Activated CD4-positive, alpha-beta T cell treated with anti-CD3 and anti-CD28 coated beads, Interleukin-2, amount 10 ng/mL, durations not matched to agents 7 days and 5 days (primary cell): ENCODE results near the gene EIF4G3. TPM values are rescaled to one million over a fixed set of nuclear protein-coding genes. Genes with fewer than 3 reads are reported as not detected.
"Not testable (repeated sequence)": the region's sequence is repeated elsewhere in the genome, so short reads cannot be mapped to it uniquely, and the experiment has no call there.

Experiments
- CTCF ChIA-PET: fragments of 350-600 bp; sonication (Branson Sonifier 250); formaldehyde crosslinking; loops from one replicate; lab custom pipeline; 2021; ENCODE audit warnings: antibody characterized with exemption; lab: Charles Lee
- POLR2A ChIA-PET: fragments of 350-600 bp; sonication (Branson Sonifier 250); formaldehyde crosslinking; loops from one replicate; lab custom pipeline; 2021; ENCODE audit warnings: antibody characterized with exemption; lab: Charles Lee
- DNase-seq: peaks from one replicate; pipeline ENCODE4 v3.0.0-alpha.2; 2020
- H3K27ac Mint-ChIP-seq: one replicate; pipeline ENCODE4 v1.8.0; 2021; ENCODE audit warnings: mild to moderate bottlenecking, moderate library complexity, mixed read lengths
- H3K27me3 Mint-ChIP-seq: one replicate; pipeline ENCODE4 v1.8.0; 2021; ENCODE audit warnings: mixed read lengths
- H3K36me3 Mint-ChIP-seq: one replicate; pipeline ENCODE4 v1.8.0; 2021; ENCODE audit warnings: low read depth, mixed read lengths
- H3K4me1 Mint-ChIP-seq: one replicate; pipeline ENCODE4 v1.8.0; 2021; ENCODE audit warnings: mixed read lengths
- H3K4me3 Mint-ChIP-seq: one replicate; pipeline ENCODE4 v1.8.0; 2021; ENCODE audit warnings: mild to moderate bottlenecking, moderate library complexity, mixed read lengths
- H3K9me3 Mint-ChIP-seq: one replicate; pipeline ENCODE4 v1.8.0; 2021; ENCODE audit warnings: mixed read lengths
- total RNA-seq, 2 experiments: library from RNA; stranded (reverse); gene quantifications; one replicate each; pipeline ENCODE4 v1.2.3, GENCODE V29; 2021

EIF4G3 gene
- total RNA-seq, 2 experiments from 2014 or later, result 23.8 to 31.5 TPM

DNA sequence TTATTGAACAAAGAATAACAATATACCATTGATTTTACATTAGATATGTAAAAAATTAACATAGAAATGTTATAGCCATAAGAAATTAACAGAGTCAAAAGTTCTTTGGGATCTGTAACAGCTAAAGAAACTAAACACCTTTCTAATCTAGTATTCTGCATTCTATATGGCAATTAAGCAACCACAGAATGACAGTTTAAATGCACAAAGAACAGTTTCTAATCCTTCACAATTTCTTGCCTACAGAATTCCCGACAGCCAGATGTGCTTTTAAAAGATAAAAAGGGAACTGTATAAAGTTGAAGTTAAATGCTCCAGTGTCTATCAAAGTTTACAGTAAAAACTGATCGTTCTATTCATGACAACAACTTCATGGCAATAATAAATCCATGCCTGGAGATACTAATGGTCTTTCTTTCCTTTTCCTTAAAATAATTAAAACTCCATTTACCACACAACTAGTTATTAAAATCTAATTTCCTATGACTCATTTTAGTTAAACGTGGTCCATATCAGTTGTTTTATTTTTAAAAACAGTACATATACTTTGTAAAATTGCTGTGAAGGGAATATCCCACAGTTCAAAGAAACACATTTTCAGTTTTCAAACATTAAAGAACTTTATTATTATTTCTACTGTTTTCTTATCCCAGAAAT is 110.2 kb downstream of the EIF4G3 start:
- no peak for DNase-seq
- Mint-ChIP-seq H3K4me3 (no peak overlapping the region), H3K27ac (no peak overlapping the region), H3K36me3 (no peaks in the 10 kb centered on the region), H3K27me3 (no peaks in the 10 kb centered on the region), H3K4me1 (no peaks in the 10 kb centered on the region), H3K9me3 (no peaks in the 10 kb centered on the region)
- CTCF ChIA-PET, result no interaction called here
- POLR2A ChIA-PET, result no interaction called here

- DNase-seq, result no peak
- Mint-ChIP-seq H3K9me3 (no peaks in the 10 kb centered on the region), H3K4me3 (no peak overlapping the region), H3K4me1 (no peaks in the 10 kb centered on the region), H3K36me3 (no peaks in the 10 kb centered on the region), H3K27me3 (no peaks in the 10 kb centered on the region), H3K27ac (no peak overlapping the region)
- ChIA-PET CTCF (no interaction called here), POLR2A (no interaction called here)
Observed at GRCh38 chr1:21065851-21066250, 110.8 kb downstream of the EIF4G3 start.

DNA sequence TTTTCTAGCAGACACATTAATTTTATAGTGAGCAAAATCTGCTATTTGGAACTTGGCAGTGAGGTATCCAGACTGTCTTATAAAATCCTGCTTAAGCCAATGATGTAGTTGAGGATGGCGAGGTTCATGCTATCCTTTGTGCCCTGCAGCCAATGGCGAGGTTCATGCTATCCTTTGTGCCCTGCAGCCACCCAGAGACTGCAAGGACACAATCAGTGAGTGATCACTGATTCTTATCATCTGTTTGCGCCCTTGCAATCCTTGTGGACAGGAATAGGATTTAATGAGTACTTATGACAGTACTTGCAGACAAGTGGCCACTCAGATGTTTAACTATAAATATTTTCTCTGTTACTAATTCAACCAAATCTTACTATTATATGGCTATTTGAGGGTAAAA is 112.6 kb downstream of the EIF4G3 start:
- Mint-ChIP-seq H3K27ac (no peak overlapping the region), H3K9me3 (no peaks in the 10 kb centered on the region), H3K36me3 (no peaks in the 10 kb centered on the region), H3K27me3 (no peaks in the 10 kb centered on the region), H3K4me3 (no peak overlapping the region), H3K4me1 (no peaks in the 10 kb centered on the region)
- ChIA-PET POLR2A (no interaction called here), CTCF (no interaction called here)
- DNase-seq, result no peak

- Mint-ChIP-seq H3K4me3 (no peak overlapping the region), H3K27me3 (no peaks in the 10 kb centered on the region), H3K36me3 (no peaks in the 10 kb centered on the region), H3K4me1 (no peaks in the 10 kb centered on the region), H3K9me3 (no peaks in the 10 kb centered on the region), H3K27ac (no peak overlapping the region)
- ChIA-PET CTCF (interaction anchor here (0.6 kb wide), 1 partner anchor 41 kb away, joined by 3 read pairs; no protein-coding TSS in a partner anchor), POLR2A (no interaction called here)
- DNase-seq, result no peak
Observed at GRCh38 chr1:21060523-21060922, 116.2 kb downstream of the EIF4G3 start.

DNA sequence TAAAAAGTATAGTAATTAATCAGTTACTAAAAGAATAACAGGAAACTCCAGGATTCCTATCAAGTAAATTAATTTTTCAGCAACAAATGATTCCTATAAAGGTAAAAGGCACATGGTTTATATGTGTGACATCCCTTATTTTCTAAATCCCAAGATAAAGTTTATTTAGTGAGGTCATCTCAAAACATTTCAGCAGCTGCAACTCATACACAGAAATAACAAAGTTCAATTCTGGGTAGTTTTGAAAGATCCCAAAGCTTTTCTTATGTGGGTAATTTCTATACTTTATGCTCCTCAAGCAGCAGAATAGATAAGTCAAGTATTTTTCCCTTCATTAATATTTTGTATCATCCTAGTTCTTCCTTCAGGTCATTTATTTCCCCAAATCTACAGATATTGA is 117.7 kb downstream of the EIF4G3 start:
- POLR2A ChIA-PET, result no interaction called here
- H3K9me3 Mint-ChIP-seq, result no peaks in the 10 kb centered on the region

GRCh38 chr1:21058035-21058793 is 118.5 kb downstream of the EIF4G3 start:
- Mint-ChIP-seq H3K36me3 (no peaks in the 10 kb centered on the region), H3K4me3 (no peak overlapping the region), H3K4me1 (no peaks in the 10 kb centered on the region), H3K27me3 (no peaks in the 10 kb centered on the region), H3K9me3 (no peaks in the 10 kb centered on the region), H3K27ac (no peak overlapping the region)
- no peak for DNase-seq
- ChIA-PET POLR2A (no interaction called here), CTCF (interaction anchor here (1.8 kb wide), 1 partner anchor 9 kb away, joined by 5 read pairs; no protein-coding TSS in a partner anchor)

More for the DNA sequence above, 117.7 kb downstream of the EIF4G3 start:
- H3K36me3 Mint-ChIP-seq, result no peaks in the 10 kb centered on the region
- no peak overlapping the region for H3K4me3 Mint-ChIP-seq
- CTCF ChIA-PET, result interaction anchor here (1.8 kb wide), 1 partner anchor 10 kb away, joined by 5 read pairs; no protein-coding TSS in a partner anchor
- no peak for DNase-seq
- H3K27ac Mint-ChIP-seq, result no peak overlapping the region
- no peaks in the 10 kb centered on the region for H3K4me1 Mint-ChIP-seq
- no peaks in the 10 kb centered on the region for H3K27me3 Mint-ChIP-seq

DNA sequence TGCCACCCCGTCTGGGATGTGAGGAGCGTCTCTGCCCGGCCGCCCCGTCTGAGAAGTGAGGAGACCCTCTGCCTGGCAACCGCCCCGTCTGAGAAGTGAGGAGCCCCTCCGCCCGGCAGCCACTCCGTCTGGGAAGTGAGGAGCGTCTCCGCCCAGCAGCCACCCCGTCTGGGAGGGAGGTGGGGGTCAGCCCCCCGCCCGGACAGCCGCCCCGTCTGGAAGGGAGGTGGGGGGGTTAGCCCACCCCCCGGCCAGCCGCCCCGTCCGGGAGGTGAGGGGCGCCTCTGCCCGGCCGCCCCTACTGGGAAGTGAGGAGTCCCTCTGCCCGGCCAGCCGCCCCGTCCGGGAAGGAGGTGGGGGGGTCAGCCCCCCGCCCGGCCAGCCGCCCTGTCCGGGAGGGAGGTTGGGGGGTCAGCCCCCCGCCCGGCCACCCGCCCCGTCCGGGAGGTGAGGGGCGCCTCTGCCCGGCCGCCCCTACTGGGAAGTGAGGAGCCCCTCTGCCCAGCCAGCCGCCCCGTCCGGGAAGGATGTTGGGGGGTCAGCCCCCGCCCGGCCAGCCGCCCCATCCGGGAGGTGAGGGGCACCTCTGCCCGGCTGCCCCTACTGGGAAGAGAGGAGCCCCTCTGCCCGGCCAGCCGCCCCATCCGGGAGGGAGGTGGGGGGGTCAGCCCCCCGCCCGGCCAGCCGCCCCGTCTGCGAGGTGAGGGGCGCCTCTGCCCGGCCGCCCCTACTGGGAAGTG is 123.3 kb downstream of the EIF4G3 start:
- POLR2A ChIA-PET, H3K27ac Mint-ChIP-seq, DNase-seq, H3K27me3 Mint-ChIP-seq, H3K4me1 Mint-ChIP-seq, H3K36me3 Mint-ChIP-seq, CTCF ChIA-PET, H3K4me3 Mint-ChIP-seq, H3K9me3 Mint-ChIP-seq: not testable (repeated sequence)

- Mint-ChIP-seq H3K9me3 (no peaks in the 10 kb centered on the region), H3K27me3 (no peaks in the 10 kb centered on the region), H3K36me3 (peaks cover 6% of the 10 kb centered on the region), H3K27ac (no peak overlapping the region), H3K4me1 (no peaks in the 10 kb centered on the region), H3K4me3 (no peak overlapping the region)
- POLR2A ChIA-PET, result no interaction called here
- CTCF ChIA-PET, result no interaction called here
- DNase-seq, result no peak
Observed at GRCh38 chr1:21052034-21052433, 124.7 kb downstream of the EIF4G3 start.

DNA sequence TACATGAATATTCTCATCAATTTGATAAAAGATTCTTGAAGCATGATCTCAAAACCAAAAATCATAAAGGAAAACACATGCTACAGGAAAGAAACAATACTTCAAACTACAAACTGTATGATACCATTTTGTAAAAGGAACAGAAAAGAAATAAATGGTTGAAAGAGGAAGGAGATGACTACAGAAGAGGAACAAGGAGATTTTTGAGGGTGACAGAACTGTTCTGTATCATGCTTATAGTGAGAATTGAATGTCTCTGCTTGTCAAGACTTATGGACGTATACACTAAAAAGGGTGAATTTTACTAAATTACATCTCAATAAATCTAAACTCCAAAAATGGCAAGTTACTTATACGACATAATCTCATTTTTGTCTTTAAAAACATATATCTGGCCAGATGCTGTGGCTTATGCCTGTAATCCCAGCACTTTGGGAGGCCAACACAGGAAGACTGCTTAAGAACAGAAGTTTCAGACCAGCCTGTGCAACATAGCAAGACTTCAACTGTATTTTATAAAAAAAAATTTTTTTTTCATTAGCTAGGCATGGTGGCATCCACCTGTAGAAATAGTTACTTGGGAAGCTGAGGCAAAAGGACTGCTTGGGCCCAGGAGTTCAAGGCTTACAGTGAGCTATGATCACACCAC is 125.4 kb downstream of the EIF4G3 start:
- no peaks in the 10 kb centered on the region for H3K4me1 Mint-ChIP-seq
- H3K27me3 Mint-ChIP-seq, result no peaks in the 10 kb centered on the region
- H3K27ac Mint-ChIP-seq, result no peak overlapping the region
- ChIA-PET POLR2A (no interaction called here), CTCF (no interaction called here)
- H3K4me3 Mint-ChIP-seq, result no peak overlapping the region
- H3K9me3 Mint-ChIP-seq, result no peaks in the 10 kb centered on the region
- peaks cover 6% of the 10 kb centered on the region for H3K36me3 Mint-ChIP-seq
- DNase-seq, result no peak

DNA sequence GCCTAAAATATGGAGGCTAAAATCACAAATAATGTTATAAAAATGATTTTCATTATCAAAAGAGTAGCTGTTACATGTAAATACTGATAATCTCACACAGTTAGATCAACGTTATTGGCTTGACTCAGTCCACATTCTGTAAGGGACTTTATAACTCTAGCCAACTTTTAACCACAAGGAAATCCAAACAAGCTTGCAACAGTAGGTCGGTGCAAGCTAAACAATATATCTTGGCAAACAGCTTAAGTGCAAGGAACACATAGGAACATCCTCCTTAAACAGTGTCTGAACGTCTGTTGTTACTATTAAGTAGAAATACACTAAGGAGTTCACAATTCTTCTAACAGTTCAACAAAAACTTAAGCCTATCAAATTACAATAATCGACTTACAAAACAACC is 126.7 kb downstream of the EIF4G3 start:
- ChIA-PET POLR2A (no interaction called here), CTCF (interaction anchor here (2.2 kb wide), 1 partner anchor 8 kb away, joined by 5 read pairs; no protein-coding TSS in a partner anchor)
- Mint-ChIP-seq H3K36me3 (peaks cover 6% of the 10 kb centered on the region), H3K4me3 (no peak overlapping the region), H3K9me3 (no peaks in the 10 kb centered on the region), H3K27ac (no peak overlapping the region), H3K27me3 (no peaks in the 10 kb centered on the region), H3K4me1 (no peaks in the 10 kb centered on the region)
- DNase-seq, result no peak

DNA sequence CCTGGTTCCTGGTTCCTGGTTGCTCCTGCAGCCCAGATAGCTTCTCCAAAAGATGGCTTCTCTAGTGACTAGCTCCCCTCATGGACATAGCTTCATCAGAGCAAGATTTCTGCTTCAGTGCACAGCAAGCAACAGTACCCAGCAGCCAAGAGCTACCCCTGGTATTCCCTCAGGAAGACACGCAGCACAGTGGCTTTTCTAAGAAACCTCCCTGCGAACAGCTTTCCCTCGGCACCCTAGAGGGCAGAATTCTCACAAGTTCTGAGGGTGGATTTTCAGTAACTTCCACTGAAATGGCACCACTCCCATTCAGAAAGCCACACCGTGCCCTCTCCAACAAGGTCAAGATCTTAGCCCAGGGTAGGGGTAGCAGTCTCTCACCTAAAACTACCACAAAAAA is 128.2 kb downstream of the EIF4G3 start:
- no peak overlapping the region for H3K4me3 Mint-ChIP-seq
- H3K36me3 Mint-ChIP-seq, result peaks cover 6% of the 10 kb centered on the region
- POLR2A ChIA-PET, result interaction anchor here (0.5 kb wide), 1 partner anchor 9 kb away, joined by 3 read pairs; no protein-coding TSS in a partner anchor
- CTCF ChIA-PET, result interaction anchor here (2.2 kb wide), 1 partner anchor 10 kb away, joined by 5 read pairs; no protein-coding TSS in a partner anchor
- no peaks in the 10 kb centered on the region for H3K4me1 Mint-ChIP-seq
- DNase-seq, result no peak
- H3K27me3 Mint-ChIP-seq, result no peaks in the 10 kb centered on the region
- H3K9me3 Mint-ChIP-seq, result no peaks in the 10 kb centered on the region
- H3K27ac Mint-ChIP-seq, result no peak overlapping the region

GRCh38 chr1:21046132-21046531 is 130.6 kb downstream of the EIF4G3 start:
- Mint-ChIP-seq H3K27me3 (no peaks in the 10 kb centered on the region), H3K36me3 (peaks cover 6% of the 10 kb centered on the region), H3K4me3 (no peak overlapping the region), H3K27ac (no peak overlapping the region), H3K4me1 (no peaks in the 10 kb centered on the region), H3K9me3 (no peaks in the 10 kb centered on the region)
- CTCF ChIA-PET, result no interaction called here
- no peak for DNase-seq
- POLR2A ChIA-PET, result no interaction called here
